H1 (cell line): ENCODE results near the gene FARS2. TPM values are rescaled to one million over a fixed set of nuclear protein-coding genes. Genes with fewer than 3 reads are reported as not detected.

Experiments
- polyA plus RNA-seq, 7 experiments: library from polyadenylated mRNA; depleted of rRNA in 3 of 7; stranded (reverse) in 5 of 7; unstranded in 2 of 7; fragments of >200 nt in 5 of 7; fragments of 200-250 nt in 2 of 7; gene quantifications; 1 replicate in 5 of 7; 2 replicates in 1 of 7; 4 replicates in 1 of 7; pipeline versions ENCODE4 v1.2.1 to v1.2.3, GENCODE V29; 2011 to 2013; ENCODE audit warnings: missing spikeins in 2 of 7, mixed read lengths in 2 of 7
- total RNA-seq: library from RNA; stranded (reverse); fragmentation: NEBNext Ultra II Directional; extraction: Animal tissue kit (Norgen Biotek cat#: 25700); gene quantifications from 2 replicates; pipeline ENCODE4 v1.2.1, GENCODE V29; 2021
- TF ChIP-seq, protein P1 (sequence below), 3 experiments: IDR thresholded peaks; 1 replicate in 2 of 3; 2 replicates in 1 of 3; pipeline versions ENCODE4 v1.5.1 to v1.6.1; 2011; ENCODE audit warnings: low read length in 3 of 3, mild to moderate bottlenecking in 3 of 3, inconsistent platforms in 2 of 3, low read depth in 1 of 3, moderate library complexity in 1 of 3; ENCODE audit not compliant: insufficient read depth in 1 of 3; ENCODE audit errors: control extremely low read depth in 1 of 3

Gene FARS2
- total and polyA plus RNA-seq, 2 of the 8 experiments (the other 6 are each of a cell fraction or from before 2014, with no cell fraction given): 11.7 to 14.4 TPM

DNA sequence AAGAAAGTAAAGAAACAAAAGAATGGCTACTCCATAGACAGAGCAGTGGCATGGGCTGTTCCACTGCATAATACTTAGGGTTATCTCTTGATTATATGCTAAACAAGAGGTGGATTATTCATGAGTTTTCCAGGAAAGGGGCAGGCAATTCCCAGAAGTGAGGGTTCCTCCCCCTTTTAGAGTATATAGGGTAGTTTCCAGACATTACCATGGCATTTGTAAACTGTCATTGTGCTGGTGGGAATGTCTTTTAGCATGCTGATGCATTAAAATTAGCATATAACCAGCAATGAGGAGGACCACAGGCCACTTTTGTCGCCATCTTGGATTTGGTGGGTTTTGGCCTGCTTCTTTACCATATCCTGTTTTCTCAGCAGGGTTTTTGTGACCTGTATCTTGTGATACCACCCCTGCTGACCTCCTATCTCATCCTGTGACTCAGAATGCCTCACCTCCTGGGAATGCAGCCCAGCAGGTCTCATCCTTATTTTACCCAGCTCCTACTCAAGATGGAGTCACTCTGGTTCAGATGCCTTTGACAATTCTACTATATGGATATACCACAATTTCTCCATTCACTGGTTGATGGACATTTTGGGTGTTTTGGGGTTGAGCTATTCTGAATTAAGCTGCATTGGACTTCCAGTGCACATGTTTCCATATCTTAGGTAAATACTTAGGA, 280.6 kb downstream of the FARS2 start (continued):
- TF ChIP-seq, protein P1, sequence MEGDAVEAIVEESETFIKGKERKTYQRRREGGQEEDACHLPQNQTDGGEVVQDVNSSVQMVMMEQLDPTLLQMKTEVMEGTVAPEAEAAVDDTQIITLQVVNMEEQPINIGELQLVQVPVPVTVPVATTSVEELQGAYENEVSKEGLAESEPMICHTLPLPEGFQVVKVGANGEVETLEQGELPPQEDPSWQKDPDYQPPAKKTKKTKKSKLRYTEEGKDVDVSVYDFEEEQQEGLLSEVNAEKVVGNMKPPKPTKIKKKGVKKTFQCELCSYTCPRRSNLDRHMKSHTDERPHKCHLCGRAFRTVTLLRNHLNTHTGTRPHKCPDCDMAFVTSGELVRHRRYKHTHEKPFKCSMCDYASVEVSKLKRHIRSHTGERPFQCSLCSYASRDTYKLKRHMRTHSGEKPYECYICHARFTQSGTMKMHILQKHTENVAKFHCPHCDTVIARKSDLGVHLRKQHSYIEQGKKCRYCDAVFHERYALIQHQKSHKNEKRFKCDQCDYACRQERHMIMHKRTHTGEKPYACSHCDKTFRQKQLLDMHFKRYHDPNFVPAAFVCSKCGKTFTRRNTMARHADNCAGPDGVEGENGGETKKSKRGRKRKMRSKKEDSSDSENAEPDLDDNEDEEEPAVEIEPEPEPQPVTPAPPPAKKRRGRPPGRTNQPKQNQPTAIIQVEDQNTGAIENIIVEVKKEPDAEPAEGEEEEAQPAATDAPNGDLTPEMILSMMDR (IDR thresholded peaks at IDR 0.05; ENCODE audit: control extremely low read depth in 1 of 3, insufficient read depth in 1 of 3, low read depth in 1 of 3, low read length in 3 of 3): no peak
